Activated CD4-positive, alpha-beta T cell treated with anti-CD3 and anti-CD28 coated beads for 48 hours (primary cell): ENCODE data around the gene OR2C3.
"Not testable (repeated sequence)": the region's sequence is repeated elsewhere in the genome, so short reads cannot be mapped to it uniquely, and the experiment has no call there.

ENCODE experiments used
- DNase-seq: peaks from one replicate; pipeline ENCODE4 v3.0.0-alpha.2; 2020

The OR2C3 gene

DNA sequence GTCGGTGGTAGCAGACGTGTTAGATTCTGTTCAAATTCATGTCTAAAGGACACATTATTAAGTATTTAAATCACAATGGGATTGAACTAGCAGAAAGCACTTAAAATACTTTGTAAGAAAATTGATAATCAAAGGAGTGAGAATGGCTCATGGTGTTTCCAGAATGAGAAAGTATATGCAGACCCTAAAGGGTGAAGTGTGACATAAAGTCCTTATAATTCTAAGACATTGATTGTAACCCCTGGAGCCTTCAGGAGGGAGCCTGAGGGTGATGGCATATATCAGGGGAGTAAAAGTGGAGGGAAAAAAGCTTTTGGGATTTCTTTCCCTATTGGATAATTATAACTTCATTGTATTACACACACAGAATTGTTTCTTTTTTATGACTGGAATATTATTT is at the start of gene OR2C3:
TSS of gene OR2C3 (minus strand) at position 101 of the 400 bp plus-strand sequence. CDS start 3,929 bp downstream, outside the sequence.
- no peak for DNase-seq

- DNase-seq = no peak
These were observed 42.8 kb upstream of the OR2C3 start for GRCh38 chr1:247578946-247579460.

- no peak for DNase-seq
These were observed 40.3 kb upstream of the OR2C3 start for GRCh38 chr1:247576514-247576913.

DNA sequence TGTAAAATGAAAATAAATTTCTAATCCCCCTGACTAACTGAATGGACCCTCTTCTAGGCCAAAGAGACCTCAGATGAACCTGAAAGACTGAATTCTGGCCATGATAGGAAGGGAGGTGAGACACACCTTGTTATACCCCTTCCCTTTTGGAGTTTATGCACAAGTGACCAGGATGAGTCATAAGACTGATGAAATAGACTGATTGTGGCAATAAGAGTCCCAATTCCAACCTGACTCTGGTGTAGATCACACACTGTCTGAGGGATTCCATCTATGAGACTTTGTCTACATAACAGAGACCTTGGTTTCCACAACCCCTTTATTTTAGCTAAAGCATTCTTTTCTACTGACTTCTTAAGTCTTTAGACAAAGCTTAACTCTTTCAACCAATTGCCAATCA is 38.4 kb upstream of the OR2C3 start:
- DNase-seq = no peak

DNA sequence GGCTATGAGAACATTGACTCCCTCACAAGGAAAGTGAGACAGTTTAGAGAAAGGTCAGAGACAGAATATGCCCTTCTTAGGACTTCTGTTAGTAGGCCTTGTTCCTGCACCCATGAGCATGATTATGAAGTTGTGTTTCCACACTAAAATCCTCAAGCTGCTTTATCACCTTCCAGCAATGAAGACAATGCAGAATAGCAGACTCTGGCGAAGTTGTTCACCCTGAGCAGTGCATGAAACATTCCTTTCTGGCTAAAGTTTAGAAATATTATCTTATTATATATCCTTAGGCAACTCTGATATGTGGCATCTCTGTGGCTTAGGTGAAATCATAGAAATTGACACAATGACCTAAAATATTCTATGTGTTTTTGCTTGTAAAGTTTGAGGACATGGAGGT is 38.0 kb upstream of the OR2C3 start:
- DNase-seq = no peak

- no peak for DNase-seq
These were observed 26.0 kb upstream of the OR2C3 start for GRCh38 chr1:247562198-247562597.

DNA sequence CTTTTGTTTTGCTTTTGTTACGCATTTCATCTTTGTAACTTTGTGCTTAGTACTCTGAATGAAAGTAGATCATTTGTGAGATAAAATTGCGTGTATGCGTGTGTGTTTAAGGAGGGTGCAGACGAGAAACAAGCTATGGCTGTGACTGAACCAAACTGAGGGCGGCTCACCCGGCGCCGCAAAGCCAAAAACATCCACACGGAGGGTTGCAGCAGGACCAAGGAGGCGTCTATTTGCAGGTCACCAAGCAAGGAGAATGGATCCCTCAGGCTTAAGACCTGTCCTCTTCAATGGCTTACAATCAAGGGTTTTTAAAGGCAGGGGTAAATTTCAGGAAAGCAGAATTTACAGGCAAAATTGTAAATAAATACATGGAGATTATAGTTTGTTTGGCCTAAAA is 25.5 kb upstream of the OR2C3 start:
- no peak for DNase-seq

GRCh38 chr1:247557926-247558674 is 21.9 kb upstream of the OR2C3 start:
- no peak for DNase-seq

DNA sequence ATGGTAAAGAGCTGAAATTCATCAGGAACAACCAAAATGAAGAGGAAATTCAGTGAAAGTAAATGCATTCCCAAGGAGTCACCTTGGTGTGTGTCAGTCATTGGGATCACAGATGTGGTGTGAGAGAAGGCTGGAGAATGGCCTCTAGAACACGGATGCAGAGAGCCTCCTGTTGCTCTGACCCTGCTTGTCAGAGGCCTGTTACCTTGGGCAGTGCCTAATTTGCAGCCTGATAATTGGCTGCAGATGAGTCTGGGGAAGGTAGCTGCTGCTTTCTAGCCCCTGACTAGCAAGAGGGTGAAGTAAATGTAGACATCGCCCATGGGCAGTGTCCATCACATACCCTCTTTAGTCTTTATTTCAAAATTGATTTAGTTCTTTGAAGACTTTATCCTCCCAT is 16.0 kb upstream of the OR2C3 start:
- no peak for DNase-seq

DNA sequence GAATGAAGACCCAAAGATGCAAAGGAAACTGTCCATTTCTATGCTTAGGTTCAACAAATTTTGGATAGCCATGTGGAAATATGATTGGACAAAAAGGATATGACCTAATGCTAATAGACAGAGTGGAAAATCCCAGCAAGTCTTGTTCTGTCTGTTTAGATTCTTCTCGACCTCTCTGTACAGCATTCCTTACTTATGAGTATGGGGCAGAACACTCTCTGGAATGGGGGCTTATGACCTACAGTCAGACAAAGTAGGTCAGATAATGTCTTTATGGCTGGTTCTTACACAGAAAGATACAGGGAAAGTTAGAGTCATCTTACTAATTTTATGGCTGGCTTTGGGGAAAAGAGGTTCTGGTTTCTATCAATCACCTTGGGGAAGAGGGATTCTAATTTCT is 15.5 kb upstream of the OR2C3 start:
- no peak for DNase-seq

GRCh38 chr1:247548769-247549182 is 12.5 kb upstream of the OR2C3 start, which contains the start of gene GCSAML:
Gene GCSAML (plus strand): TSS chr1:247549134. CDS start chr1:247549192, 58 bp downstream.
- peak; percentile 36 for DNase-seq

DNA sequence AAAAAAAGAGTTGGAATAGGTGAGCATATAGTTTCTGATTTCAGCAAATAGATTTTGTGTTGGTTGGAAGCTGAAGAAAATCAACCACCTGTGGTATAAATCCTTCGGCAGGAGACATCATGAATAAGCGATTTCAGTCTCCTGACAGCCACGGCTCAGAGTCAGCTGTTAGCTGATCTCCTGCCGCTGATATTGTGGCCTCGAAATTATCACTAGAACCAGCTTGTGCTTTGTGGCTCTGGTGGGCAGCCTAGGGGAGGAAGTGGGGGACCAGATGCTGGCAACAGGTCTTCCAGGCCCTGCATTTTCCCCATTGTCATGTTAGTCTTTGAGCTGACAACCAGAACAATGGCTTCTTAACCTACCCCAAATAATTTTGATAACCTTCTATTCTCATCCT is 11.9 kb upstream of the OR2C3 start:
- no peak for DNase-seq

DNA sequence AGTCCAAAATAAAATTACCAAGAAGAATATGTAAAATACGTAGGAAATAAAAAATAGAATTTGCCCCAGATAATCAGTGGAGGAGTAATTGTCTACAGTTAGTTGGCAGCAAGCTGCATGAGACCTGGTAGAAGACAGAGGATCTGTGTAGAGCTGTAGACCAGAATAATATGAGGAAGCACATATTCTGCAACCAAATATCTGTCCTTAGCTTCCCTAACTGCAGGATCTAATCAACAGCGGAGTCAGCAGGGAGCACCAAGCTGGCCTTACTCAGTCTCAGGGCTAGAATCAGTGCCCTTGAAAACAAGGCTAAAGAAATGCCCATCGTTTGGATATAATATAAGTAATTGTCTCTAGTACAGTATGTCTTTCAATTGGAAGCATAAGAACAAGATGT is 6.6 kb upstream of the OR2C3 start:
- DNase-seq = no peak

DNA sequence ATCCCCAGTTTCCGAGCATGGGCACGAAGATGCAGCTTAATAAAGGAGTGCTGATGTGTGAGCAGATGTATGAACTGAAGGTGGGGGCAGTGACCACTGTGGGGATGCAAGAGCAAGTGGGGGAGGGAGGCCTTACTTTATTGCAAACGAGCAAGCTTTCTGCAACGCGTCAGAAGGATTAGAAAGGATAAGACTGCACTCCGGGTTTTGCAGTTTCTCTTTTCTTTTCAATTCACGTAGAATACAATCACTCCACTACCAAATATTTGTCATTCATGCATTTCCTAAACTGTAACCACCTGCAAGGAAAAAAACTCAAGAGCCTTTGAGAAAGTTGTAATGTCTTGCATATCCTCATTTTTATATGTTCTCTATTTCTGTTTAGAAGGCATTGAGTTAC is 4.3 kb upstream of the OR2C3 start:
- no peak for DNase-seq

- no peak for DNase-seq
These were observed 3.0 kb upstream of the OR2C3 start for GRCh38 chr1:247539215-247539614.

DNA sequence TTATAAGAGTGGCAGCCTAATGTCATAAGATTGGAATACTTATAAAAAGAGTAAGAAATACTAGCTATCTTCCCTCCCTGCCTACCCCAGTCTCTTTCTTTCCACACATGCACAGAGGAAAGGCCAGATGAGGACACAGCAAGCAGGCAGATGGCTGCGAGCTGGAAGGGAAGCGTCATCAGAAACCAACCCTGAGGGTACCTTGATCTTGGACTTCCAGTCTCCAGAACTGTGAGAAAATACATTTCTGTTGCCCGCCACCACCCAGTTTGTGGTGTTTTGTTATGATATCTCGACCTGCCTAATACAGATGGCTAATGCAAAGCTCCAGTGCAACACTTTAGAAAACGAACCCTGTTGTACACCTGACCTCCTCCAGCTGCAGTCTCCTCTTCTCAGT is 2.3 kb upstream of the OR2C3 start:
- DNase-seq = no peak

DNA sequence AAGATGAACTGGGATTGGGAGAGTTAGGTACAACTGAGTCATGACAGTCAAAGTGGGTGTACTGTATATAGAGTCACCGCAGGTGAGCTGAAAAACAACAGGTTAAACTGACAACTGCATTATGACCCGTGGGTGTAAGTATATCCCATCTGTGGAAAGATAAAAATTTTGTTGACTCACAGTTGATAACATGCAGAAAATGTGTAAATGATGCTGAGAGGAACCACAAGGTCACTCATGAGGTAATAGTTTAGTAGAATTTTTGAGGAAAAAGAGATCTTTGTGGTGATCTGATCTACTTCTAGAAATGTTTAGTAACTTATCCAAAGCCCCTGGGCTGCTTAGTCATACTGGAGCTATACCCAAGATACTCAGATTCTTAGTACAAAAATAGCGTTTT is 838 bp downstream of the OR2C3 start:
- no peak for DNase-seq

- DNase-seq = no peak
These were observed 4.3 kb downstream of the OR2C3 start for GRCh38 chr1:247531937-247532336.

- DNase-seq = no peak
These were observed 5.5 kb downstream of the OR2C3 start for GRCh38 chr1:247530785-247531184.

DNA sequence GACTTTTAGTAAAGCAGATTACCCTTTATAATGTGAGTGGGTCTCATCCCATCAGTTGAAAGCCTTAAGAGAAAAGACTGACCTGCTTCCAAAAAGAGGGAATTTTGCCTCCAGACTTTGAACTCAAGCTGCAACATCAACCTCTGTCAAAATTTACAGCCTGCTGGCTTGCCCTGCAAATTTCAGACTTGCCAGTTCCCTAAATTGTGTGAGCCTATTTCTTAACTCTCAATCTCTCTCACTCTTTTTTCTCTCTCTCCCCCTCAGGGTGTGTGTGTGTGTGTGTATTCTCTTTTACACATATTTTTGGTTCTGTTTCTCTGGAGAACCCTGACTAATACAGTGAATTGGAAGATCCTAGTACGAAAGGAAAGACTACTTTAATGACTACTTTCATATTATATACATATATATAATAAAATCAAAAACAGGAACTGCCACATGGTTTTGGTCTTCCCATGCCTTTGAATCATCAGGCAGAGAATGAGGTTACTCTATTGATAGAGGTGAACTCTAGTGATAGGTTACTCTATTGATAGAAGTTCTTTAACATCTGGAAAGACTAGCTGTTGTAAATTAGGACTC is 6.4 kb downstream of the OR2C3 start:
- no peak for DNase-seq

DNA sequence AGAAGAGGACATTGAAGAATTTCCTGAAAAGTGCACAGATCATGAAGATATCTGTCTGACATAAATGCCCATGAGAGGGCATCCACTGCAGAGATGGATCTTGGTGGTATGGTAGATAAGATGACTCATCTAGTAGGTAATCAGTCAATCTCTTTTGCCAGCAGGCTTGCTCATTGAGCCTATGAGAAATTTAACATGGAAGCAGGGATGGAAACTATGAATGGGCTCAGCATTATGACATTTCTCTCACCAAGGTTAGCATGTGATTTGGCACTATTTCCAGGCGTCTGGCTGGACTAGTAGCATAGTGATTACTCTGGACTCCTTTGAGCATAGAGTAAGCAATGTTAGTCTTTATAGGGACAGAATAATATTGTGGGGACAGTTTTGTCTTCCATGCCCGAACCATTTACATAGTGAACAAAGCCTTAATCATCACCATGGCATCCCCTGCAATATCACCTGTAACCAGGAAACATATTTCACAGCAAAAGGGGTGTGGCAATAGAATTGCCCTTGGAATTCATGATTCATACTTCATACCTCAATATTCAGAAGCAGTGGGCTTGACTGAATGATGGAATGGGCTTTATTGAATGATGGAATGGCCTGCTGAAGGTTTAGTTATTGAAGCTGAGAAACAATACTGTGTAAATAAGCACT is 7.3 kb downstream of the OR2C3 start:
- DNase-seq = peak; percentile 12

GRCh38 chr1:247521886-247522285 is 14.4 kb downstream of the OR2C3 start:
- not testable (repeated sequence) for DNase-seq

DNA sequence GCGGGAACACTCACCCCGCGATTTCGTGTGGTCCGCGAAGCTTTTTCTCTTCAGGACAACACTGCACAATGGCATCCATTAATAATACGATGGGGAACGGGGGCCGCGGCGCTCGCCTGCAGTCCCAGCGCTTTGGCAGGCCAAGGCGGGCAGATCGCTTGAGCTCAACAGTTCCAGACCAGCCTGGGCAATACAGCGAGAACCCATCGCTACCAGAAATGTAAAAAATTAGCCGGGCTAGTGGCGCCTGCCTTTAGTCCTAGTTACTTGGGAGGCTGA is 17.7 kb downstream of the OR2C3 start:
- no peak for DNase-seq
